ENCODE results near the gene WDR36. TPM values are rescaled to one million over a fixed set of nuclear protein-coding genes. Genes with fewer than 3 reads are reported as not detected.
"Not testable (repeated sequence)": the region's sequence is repeated elsewhere in the genome, so short reads cannot be mapped to it uniquely, and the experiment has no call there.

Gene WDR36
- total RNA-seq, 1 donor from 2014 or later: 62.1 TPM

GRCh38 chr5:111134864-111135263, 42.7 kb downstream of the WDR36 start:
- no peak for DNase-seq (ENCODE audit: low spot score)

- DNase-seq (ENCODE audit: low spot score): no peak
Observed at GRCh38 chr5:111135363-111135762, 43.2 kb downstream of the WDR36 start.

- DNase-seq (ENCODE audit: low spot score): no peak
Observed at GRCh38 chr5:111135946-111136345, 43.8 kb downstream of the WDR36 start.

- DNase-seq (ENCODE audit: low spot score): no peak
Observed at GRCh38 chr5:111138096-111138495, 45.9 kb downstream of the WDR36 start.

- DNase-seq (ENCODE audit: low spot score): not testable (repeated sequence)
Observed at GRCh38 chr5:111141471-111141870, 49.3 kb downstream of the WDR36 start.

GRCh38 chr5:111142932-111143331, 50.8 kb downstream of the WDR36 start:
- no peak for DNase-seq (ENCODE audit: low spot score)

GRCh38 chr5:111143910-111144309, 51.8 kb downstream of the WDR36 start:
- DNase-seq (ENCODE audit: low spot score): peak; percentile 5

GRCh38 chr5:111144352-111144930, 52.3 kb downstream of the WDR36 start:
- DNase-seq (ENCODE audit: low spot score): no peak

- no peak for DNase-seq (ENCODE audit: low spot score)
Observed at GRCh38 chr5:111146053-111146452, 53.9 kb downstream of the WDR36 start.

GRCh38 chr5:111147502-111147901, 55.4 kb downstream of the WDR36 start:
- DNase-seq (ENCODE audit: low spot score): no peak

GRCh38 chr5:111151998-111152397, 59.9 kb downstream of the WDR36 start:
- DNase-seq (ENCODE audit: low spot score): no peak

GRCh38 chr5:111153483-111153882, 61.3 kb downstream of the WDR36 start:
- no peak for DNase-seq (ENCODE audit: low spot score)

GRCh38 chr5:111153945-111154344, 61.8 kb downstream of the WDR36 start:
- no peak for DNase-seq (ENCODE audit: low spot score)

GRCh38 chr5:111158105-111158744, 66.1 kb downstream of the WDR36 start:
- DNase-seq (ENCODE audit: low spot score): peak; percentile 85

GRCh38 chr5:111159845-111160244, 67.7 kb downstream of the WDR36 start:
- no peak for DNase-seq (ENCODE audit: low spot score)

GRCh38 chr5:111163000-111163399, 70.9 kb downstream of the WDR36 start:
- DNase-seq (ENCODE audit: low spot score): no peak

GRCh38 chr5:111165058-111165457, 72.9 kb downstream of the WDR36 start:
- no peak for DNase-seq (ENCODE audit: low spot score)

- no peak for DNase-seq (ENCODE audit: low spot score)
Observed at GRCh38 chr5:111167551-111167950, 75.4 kb downstream of the WDR36 start.

- no peak for DNase-seq (ENCODE audit: low spot score)
Observed at GRCh38 chr5:111168608-111169007, 76.5 kb downstream of the WDR36 start.

- no peak for DNase-seq (ENCODE audit: low spot score)
Observed at GRCh38 chr5:111169269-111169668, 77.1 kb downstream of the WDR36 start.

- DNase-seq (ENCODE audit: low spot score): no peak
Observed at GRCh38 chr5:111170279-111170678, 78.1 kb downstream of the WDR36 start.

GRCh38 chr5:111172504-111172903, 80.4 kb downstream of the WDR36 start:
- DNase-seq (ENCODE audit: low spot score): no peak

GRCh38 chr5:111173476-111173875, 81.3 kb downstream of the WDR36 start:
- no peak for DNase-seq (ENCODE audit: low spot score)
